Stomach (tissue), 9 donors: ENCODE measurements around the gene ABRAXAS1. TPM values are rescaled to one million over a fixed set of nuclear protein-coding genes. Genes with fewer than 3 reads are reported as not detected.
A peak's percentile ranks its signal among the peaks of the same experiment; 100 is the strongest.

Experiments used
- DNase-seq, 2 donors: peaks; one replicate each; pipeline versions ENCODE4 v3.0.0 to v3.0.0-alpha.2; 2013 to 2019
- H3K27ac ChIP-seq, 5 donors: fragments of 200-600 bp in 4 of 5; sonication (generic) in 4 of 5; one replicate each; pipeline ENCODE4 v1.5.1; 2013 to 2019; ENCODE audit warnings: mild to moderate bottlenecking in 1 of 5, moderate library complexity in 1 of 5
- H3K27me3 ChIP-seq, 3 donors: fragments of 200-600 bp; sonication (generic); one replicate each; pipeline ENCODE4 v1.5.1; 2017 to 2019; ENCODE audit warnings: mixed run types in 1 of 3
- H3K36me3 ChIP-seq, 4 donors: fragments of 200-600 bp; sonication (generic); 1 replicate in 3 of 4; 2 replicates in 1 of 4; pipeline ENCODE4 v1.5.1; 2016 to 2019
- H3K4me1 ChIP-seq, 4 donors: fragments of 200-600 bp; sonication (generic); one replicate each; pipeline ENCODE4 v1.5.1; 2016 to 2019
- H3K4me3 ChIP-seq, 4 donors: fragments of 200-600 bp; sonication (generic) in 3 of 4; one replicate each; pipeline ENCODE4 v1.5.1; 2016 to 2019; ENCODE audit warnings: mild to moderate bottlenecking in 1 of 4
- H3K9me3 ChIP-seq, 4 donors: fragments of 200-600 bp; sonication (generic); one replicate each; pipeline ENCODE4 v1.5.1; 2016 to 2019
- EP300 ChIP-seq: sonication (generic); formaldehyde crosslinking; IDR thresholded peaks from one replicate; pipeline ENCODE4 v1.6.1; 2017; ENCODE audit warnings: antibody characterized with exemption
- POLR2A ChIP-seq, 4 donors: fragments of 450-650 bp; IDR thresholded peaks; one replicate each; pipeline ENCODE4 v1.6.1; 2016; ENCODE audit warnings: antibody characterized with exemption in 4 of 4, control low read depth in 2 of 4, mild to moderate bottlenecking in 1 of 4, moderate library complexity in 1 of 4
- POLR2AphosphoS5 ChIP-seq, 3 donors: sonication (generic); formaldehyde crosslinking; IDR thresholded peaks; one replicate each; pipeline ENCODE4 v1.6.1; 2016; ENCODE audit warnings: antibody characterized with exemption in 3 of 3
- WGBS, 5 donors: extraction: QIAGEN DNeasy Blood & Tissue Kit in 3 of 5; methylation state at CpG; one replicate each; pipeline versions ENCODE4 v1.1.5 to v1.1.7; 2013 to 2018; 5-methylcytosine and 5-hydroxymethylcytosine counted together
- intact Hi-C: fragments of 100-400 bp; cut with DNase I; formaldehyde crosslinking; loops from one replicate; pipeline ENCODE4 v1.15.1; 2023; ENCODE audit warnings: low total_unique reads
- polyA plus RNA-seq, 3 donors: library from polyadenylated mRNA; stranded (reverse); fragments of 200-250 nt; gene quantifications; one replicate each; pipeline ENCODE4 v1.2.3, GENCODE V29; 2013
- total RNA-seq, 5 donors: library from RNA; depleted of rRNA; stranded (reverse); fragments of >200 nt; gene quantifications; one replicate each; pipeline versions ENCODE4 v1.1.0 to v1.2.3, GENCODE V29; 2014 to 2016
- TF ChIP-seq, protein P1 (sequence below), 7 experiments: fragments of 450-650 bp in 4 of 7; fragments of 200-600 bp in 3 of 7; sonication (generic) in 3 of 7; IDR thresholded peaks; one replicate each; pipeline ENCODE4 v1.5.1; 2016 to 2019; ENCODE audit warnings: antibody characterized with exemption in 7 of 7, control low read depth in 2 of 7, mild to moderate bottlenecking in 1 of 7
- donor health status: healthy with polysubstance abuse.
- donor health status: Bipolar disorder and iron deficiency.
- donor health status: healthy.

The ABRAXAS1 gene
- total and polyA plus RNA-seq, 8 donors, result 3.6 to 17.6 (median 5.4) TPM; not detected in 1

DNA sequence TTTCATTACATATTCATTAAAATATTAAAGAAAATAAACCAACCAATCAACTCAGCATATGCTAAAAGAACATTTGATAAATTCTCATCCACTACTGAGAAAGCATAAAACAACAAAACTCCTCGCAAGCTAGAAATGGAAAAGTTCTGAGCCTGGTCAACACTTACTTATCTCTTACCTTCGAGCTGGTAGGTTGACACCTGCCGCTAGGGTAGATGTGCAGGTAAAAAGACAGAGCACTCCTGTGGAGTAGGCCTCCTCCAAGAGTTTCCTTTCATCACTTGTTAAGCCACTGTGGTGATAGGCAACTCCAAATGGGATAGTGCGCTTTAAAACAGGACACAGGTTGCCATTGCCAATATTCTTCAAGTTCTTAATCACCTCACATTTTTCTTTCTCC, 48.2 kb downstream of the ABRAXAS1 start:
- 82 to 88% (median 87%) methylated on average over 4 of the region's 4 CpGs for WGBS, 5 donors
- Histone ChIP-seq H3K36me3 (peaks cover 17 to 74% (median 73%) of the 10 kb centered on the region in 4 donors), H3K27ac (no peak overlapping the region), H3K27me3 (no peaks in the 10 kb centered on the region), H3K4me3 (no peak overlapping the region), H3K9me3 (no peaks in the 10 kb centered on the region), H3K4me1 (no peaks in the 10 kb centered on the region)
- intact Hi-C loops, result no loop called here
- TF ChIP-seq POLR2A (IDR thresholded peaks at IDR 0.05) (no peak), EP300 (no peak)
- TF ChIP-seq, protein P1, sequence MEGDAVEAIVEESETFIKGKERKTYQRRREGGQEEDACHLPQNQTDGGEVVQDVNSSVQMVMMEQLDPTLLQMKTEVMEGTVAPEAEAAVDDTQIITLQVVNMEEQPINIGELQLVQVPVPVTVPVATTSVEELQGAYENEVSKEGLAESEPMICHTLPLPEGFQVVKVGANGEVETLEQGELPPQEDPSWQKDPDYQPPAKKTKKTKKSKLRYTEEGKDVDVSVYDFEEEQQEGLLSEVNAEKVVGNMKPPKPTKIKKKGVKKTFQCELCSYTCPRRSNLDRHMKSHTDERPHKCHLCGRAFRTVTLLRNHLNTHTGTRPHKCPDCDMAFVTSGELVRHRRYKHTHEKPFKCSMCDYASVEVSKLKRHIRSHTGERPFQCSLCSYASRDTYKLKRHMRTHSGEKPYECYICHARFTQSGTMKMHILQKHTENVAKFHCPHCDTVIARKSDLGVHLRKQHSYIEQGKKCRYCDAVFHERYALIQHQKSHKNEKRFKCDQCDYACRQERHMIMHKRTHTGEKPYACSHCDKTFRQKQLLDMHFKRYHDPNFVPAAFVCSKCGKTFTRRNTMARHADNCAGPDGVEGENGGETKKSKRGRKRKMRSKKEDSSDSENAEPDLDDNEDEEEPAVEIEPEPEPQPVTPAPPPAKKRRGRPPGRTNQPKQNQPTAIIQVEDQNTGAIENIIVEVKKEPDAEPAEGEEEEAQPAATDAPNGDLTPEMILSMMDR (IDR thresholded peaks at IDR 0.05), result no peak
- no peak for DNase-seq

DNA sequence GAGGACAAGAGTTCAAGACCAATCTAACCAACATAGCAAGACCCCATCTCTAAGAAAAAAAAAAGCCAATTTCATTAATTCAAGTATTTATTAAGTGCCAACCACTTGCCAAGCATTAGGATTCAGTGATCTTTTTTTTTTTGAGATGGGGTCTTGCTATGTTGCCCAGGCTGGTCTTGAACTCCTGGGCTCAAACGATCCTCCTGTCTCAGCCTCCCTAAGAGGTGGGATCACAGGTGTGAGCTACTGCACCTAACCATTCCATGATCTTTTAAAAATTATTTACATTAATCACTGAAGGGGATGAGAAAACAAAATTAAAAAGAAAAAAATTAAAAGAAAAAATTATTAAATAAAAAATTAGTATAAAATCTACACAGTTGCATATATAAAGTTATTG, 53.7 kb downstream of the ABRAXAS1 start:
- Histone ChIP-seq H3K27me3 (no peaks in the 10 kb centered on the region), H3K4me3 (no peak overlapping the region), H3K9me3 (no peaks in the 10 kb centered on the region), H3K4me1 (no peaks in the 10 kb centered on the region), H3K36me3 (peaks cover 7 to 75% (median 72%) of the 10 kb centered on the region in 4 donors), H3K27ac (no peak overlapping the region)
- TF ChIP-seq POLR2A (IDR thresholded peaks at IDR 0.05) (no peak), POLR2AphosphoS5 (IDR thresholded peaks at IDR 0.05) (no peak), EP300 (no peak)
- TF ChIP-seq, protein P1 (IDR thresholded peaks at IDR 0.05), result no peak
- 96 to 100% (median 98%) methylated on average over 1 of the region's 1 CpG for WGBS, 5 donors
- intact Hi-C loops, result no loop called here
- no peak for DNase-seq

DNA sequence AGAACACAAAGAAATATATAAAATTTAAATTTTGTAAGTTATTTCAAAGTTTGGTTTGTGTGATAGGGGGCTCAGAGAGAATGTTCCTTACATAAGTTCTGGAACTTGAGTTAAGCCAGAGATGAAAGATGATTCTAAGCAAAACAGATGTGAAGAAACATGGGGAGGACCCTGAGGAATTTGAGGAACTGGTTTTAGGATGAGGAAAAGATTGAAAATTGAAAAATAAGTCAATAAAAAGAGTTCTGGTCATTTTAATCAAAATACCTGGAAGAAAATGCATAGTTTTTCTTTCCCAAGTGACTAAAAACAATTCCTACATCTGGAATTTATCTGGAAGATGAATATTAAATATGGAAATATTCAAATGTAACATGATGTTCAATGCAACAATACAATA, 66.7 kb downstream of the ABRAXAS1 start:
- Histone ChIP-seq H3K4me1 (no peaks in the 10 kb centered on the region), H3K4me3 (no peak overlapping the region), H3K36me3 (peaks cover 5 to 100% (median 90%) of the 10 kb centered on the region in 4 donors), H3K27ac (no peak overlapping the region), H3K27me3 (no peaks in the 10 kb centered on the region), H3K9me3 (no peaks in the 10 kb centered on the region)
- intact Hi-C loops, result no loop called here
- DNase-seq, result no peak
- TF ChIP-seq POLR2A (IDR thresholded peaks at IDR 0.05), result no peak
- TF ChIP-seq POLR2AphosphoS5 (IDR thresholded peaks at IDR 0.05), result no peak
- TF ChIP-seq, protein P1 (IDR thresholded peaks at IDR 0.05), result no peak
- no peak for TF ChIP-seq EP300

DNA sequence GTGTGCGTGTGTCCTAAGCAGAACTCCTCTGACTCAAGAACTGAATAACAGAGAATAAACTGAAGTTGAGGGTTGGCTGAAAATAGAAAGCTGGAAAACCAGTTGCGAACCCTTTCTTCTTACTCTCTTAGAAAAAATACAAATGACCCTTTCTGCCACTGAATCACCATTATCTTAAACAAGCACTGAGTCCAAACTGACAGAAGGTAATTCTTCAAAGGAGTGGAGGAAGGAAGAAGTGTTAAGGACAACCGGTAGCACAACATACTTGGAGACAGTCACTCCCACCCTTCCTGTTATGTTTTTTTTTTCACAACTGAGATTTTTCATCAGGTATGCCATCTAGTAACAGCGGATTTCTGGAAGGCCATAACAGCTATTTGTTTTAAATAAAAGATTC, 67.3 kb downstream of the ABRAXAS1 start:
- TF ChIP-seq, protein P1 (IDR thresholded peaks at IDR 0.05), result no peak
- TF ChIP-seq EP300 (no peak), POLR2A (IDR thresholded peaks at IDR 0.05) (no peak), POLR2AphosphoS5 (IDR thresholded peaks at IDR 0.05) (no peak)
- peak in 1 of 2 donors; percentile 8 for DNase-seq
- H3K27ac ChIP-seq, result no peak overlapping the region
- WGBS, 5 donors, result 76 to 90% (median 78%) methylated on average over 4 of the region's 4 CpGs
- no peaks in the 10 kb centered on the region for H3K9me3 ChIP-seq
- H3K4me1 ChIP-seq, result no peaks in the 10 kb centered on the region
- no peak overlapping the region for H3K4me3 ChIP-seq
- intact Hi-C loops, result no loop called here
- peaks cover 5 to 100% (median 91%) of the 10 kb centered on the region in 4 donors for H3K36me3 ChIP-seq
- H3K27me3 ChIP-seq, result no peaks in the 10 kb centered on the region
